ENCODE results near the gene ECE1. TPM values are rescaled to one million over a fixed set of nuclear protein-coding genes. Genes with fewer than 3 reads are reported as not detected.

Gene ECE1
- total and polyA plus RNA-seq, 2 of the 8 experiments (the other 6 are each of a cell fraction or from before 2014, with no cell fraction given): 21.4 to 36.8 TPM

DNA sequence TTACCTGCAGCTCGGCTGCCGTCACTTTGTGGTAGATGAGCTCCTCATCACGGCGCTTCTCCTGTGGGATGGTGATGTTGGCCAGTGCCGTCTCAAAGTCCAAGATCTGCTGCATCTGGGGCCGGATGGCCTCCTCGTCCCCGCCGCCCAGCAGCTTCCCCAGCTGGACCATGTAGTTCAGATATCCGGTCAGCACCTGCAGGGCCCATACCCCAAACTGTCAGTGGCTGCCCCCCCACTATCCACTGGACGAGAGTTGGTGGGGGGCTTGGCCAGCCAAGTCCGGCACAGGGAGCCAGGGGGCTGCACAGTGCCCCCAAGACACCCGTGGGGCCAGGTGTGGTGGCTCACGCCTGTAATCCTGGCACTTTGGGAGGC lies 34.3 kb downstream of the ECE1 start:
- DNase-seq (ENCODE audit: low read depth in 1 of 2, low spot score in 2 of 2) (no peak), FAIRE-seq (no peak)
- CTCF ChIA-PET (ENCODE audit: partially characterized antibody): interaction anchor here (0.5 to 12.4 kb wide), 33 partner anchors 11 to 732 kb away, joined by 3 to 374 read pairs (median 7); no protein-coding TSS in a partner anchor
- WGBS, 2 experiments (ENCODE audit: extremely low coverage in 1 of 2, insufficient coverage in 1 of 2, insufficient read length in 1 of 2, insufficient replicate concordance in 2 of 2, low coverage in 1 of 2, low lambda C conversion rate in 2 of 2, missing lambda C conversion rate in 1 of 2): 91% methylated on average over 14 of the region's 14 CpGs; no CpG with 5 or more reads in 1 of the 2 experiments
- TF ChIP-seq TAF1 (IDR thresholded peaks at IDR 0.05; ENCODE audit: low read depth, low read length): no peak
- H4K8ac ChIP-seq (ENCODE audit: extremely low read depth, insufficient read depth, low read length): no peak overlapping the region
- no peak overlapping the region for H3K56ac ChIP-seq (replicated peaks; ENCODE audit: insufficient read length, low read depth, low read length)
- no peak overlapping the region for H2BK5ac ChIP-seq (ENCODE audit: low read depth, low read length)
- H3K18ac ChIP-seq (ENCODE audit: extremely low read depth, low read length): no peak overlapping the region
- H3K4me1 ChIP-seq (replicated peaks in 1 of 4; ENCODE audit: control insufficient read depth in 3 of 4, insufficient read depth in 4 of 4, low read length in 3 of 4): no peaks in the 10 kb centered on the region
- no peaks in the 10 kb centered on the region for H3K9me3 ChIP-seq (ENCODE audit: insufficient read depth in 2 of 2, low read depth in 1 of 2, low read length in 1 of 2)
- no peak overlapping the region for H3K9ac ChIP-seq (replicated peaks in 1 of 4; ENCODE audit: extremely low read depth in 1 of 4, low read depth in 3 of 4, low read length in 3 of 4)
- no peak overlapping the region for H2BK20ac ChIP-seq (ENCODE audit: low read length)
- H2BK120ac ChIP-seq (replicated peaks; ENCODE audit: low read depth, low read length): no peak overlapping the region
- no peak overlapping the region for H3K27ac ChIP-seq (ENCODE audit: low read depth, low read length)
- H4K91ac ChIP-seq (replicated peaks; ENCODE audit: insufficient read length, low read length): no peak overlapping the region
- H3K4ac ChIP-seq (replicated peaks; ENCODE audit: insufficient read length, low read depth, low read length): no peak overlapping the region
- no peaks in the 10 kb centered on the region for H3K27me3 ChIP-seq (replicated peaks in 1 of 4; ENCODE audit: control insufficient read depth in 3 of 4, extremely low read depth in 1 of 4, insufficient read depth in 3 of 4, low read length in 3 of 4)
- H3K36me3 ChIP-seq (ENCODE audit: control insufficient read depth in 2 of 4, insufficient read depth in 4 of 4, low read length in 3 of 4): no peaks in the 10 kb centered on the region; a peak in 3 of 8 replicates
- peaks cover 0 to 2% of the 10 kb centered on the region in 2 experiments for H4K20me1 ChIP-seq (replicated peaks in 1 of 2; ENCODE audit: control insufficient read depth in 1 of 2, insufficient read depth in 2 of 2, low read length in 2 of 2)
- H2BK12ac ChIP-seq (ENCODE audit: low read depth, low read length): no peak overlapping the region
- no peak overlapping the region for H3K14ac ChIP-seq (ENCODE audit: insufficient read length)
- H2AK5ac ChIP-seq (ENCODE audit: low read depth, low read length): no peak overlapping the region
- H3K23ac ChIP-seq (ENCODE audit: insufficient read length): no peak overlapping the region
- H3K23me2 ChIP-seq (ENCODE audit: low read depth, low read length): no peaks in the 10 kb centered on the region
- POLR2A ChIA-PET (ENCODE audit: partially characterized antibody): interaction anchor here (1.5 kb wide), 2 partner anchors 14 to 113 kb away, joined by 3 to 8 read pairs; no protein-coding TSS in a partner anchor
- no peak overlapping the region for H4K5ac ChIP-seq (ENCODE audit: insufficient read length, low read depth, low read length)
- H3K79me1 ChIP-seq (ENCODE audit: low read depth, low read length): no peaks in the 10 kb centered on the region
- H3K4me3 ChIP-seq (ENCODE audit: extremely low read depth in 1 of 4, insufficient read depth in 2 of 4, low read depth in 3 of 4, low read length in 4 of 4): no peak overlapping the region
- H2AFZ ChIP-seq (ENCODE audit: low read length): no peak overlapping the region
- H3K4me2 ChIP-seq (ENCODE audit: insufficient read depth in 1 of 2, low read depth in 2 of 2, low read length in 2 of 2): no peak overlapping the region
- H3K79me2 ChIP-seq (ENCODE audit: control insufficient read depth in 1 of 2, insufficient read depth in 2 of 2, low read length in 2 of 2): no peaks in the 10 kb centered on the region
- H2BK15ac ChIP-seq (ENCODE audit: low read length): no peak overlapping the region
